ENCODE data around the gene HDDC2.

Gene HDDC2

GRCh38 chr6:125236536-125237327, 65.0 kb downstream of the HDDC2 start:
- DNase-seq (ENCODE audit: low read depth in 2 of 2) = no peak

GRCh38 chr6:125233202-125233601, 68.6 kb downstream of the HDDC2 start:
- DNase-seq (ENCODE audit: low read depth in 2 of 2) = no peak

- DNase-seq (ENCODE audit: low read depth in 2 of 2) = no peak
Measured at GRCh38 chr6:125232466-125232865, 69.3 kb downstream of the HDDC2 start.

DNA sequence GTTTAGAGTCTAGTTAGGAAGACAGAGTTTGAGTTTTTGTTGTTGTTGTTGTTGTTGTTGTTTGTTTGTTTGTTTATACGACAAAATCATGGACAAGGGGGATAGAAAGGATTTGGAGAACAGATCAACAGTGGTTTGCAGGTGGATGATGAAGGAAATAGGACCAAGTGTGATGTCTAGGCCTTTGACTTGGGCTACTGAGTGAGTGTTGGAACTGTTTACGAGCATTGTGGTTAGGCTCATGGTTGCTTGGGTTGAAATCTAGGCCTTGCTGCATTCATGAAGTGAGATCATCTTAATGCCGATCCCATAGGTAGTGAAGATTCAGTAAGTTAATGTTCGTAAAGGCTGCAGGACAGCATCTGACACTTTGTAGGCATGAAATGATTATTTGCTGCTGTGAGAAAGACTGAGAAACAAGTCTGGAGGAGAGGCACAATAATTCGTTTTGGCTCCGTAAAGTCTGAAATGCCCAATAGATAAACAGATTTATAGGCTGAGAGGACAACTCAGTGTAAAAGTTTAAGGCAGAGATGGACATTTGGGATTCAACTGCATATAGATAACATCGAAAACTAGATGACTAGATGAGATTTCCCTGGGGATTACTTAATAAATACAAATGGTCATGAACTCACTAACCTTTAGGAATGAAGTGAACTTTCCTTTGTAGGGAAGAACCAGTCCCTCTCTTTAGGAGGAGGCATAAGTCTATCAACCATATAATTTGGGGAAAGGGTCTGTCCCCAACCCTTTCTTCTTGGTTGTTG, 70.0 kb downstream of the HDDC2 start:
- DNase-seq (ENCODE audit: low read depth in 2 of 2) = no peak

GRCh38 chr6:125231133-125231532, 70.6 kb downstream of the HDDC2 start:
- DNase-seq (ENCODE audit: low read depth in 2 of 2) = no peak

- no peak for DNase-seq (ENCODE audit: low read depth in 2 of 2)
Measured at GRCh38 chr6:125230674-125231073, 71.1 kb downstream of the HDDC2 start.

GRCh38 chr6:125228981-125229479, 72.7 kb downstream of the HDDC2 start:
- no peak for DNase-seq (ENCODE audit: low read depth in 2 of 2)

GRCh38 chr6:125227244-125227643, 74.5 kb downstream of the HDDC2 start:
- DNase-seq (ENCODE audit: low read depth in 2 of 2) = no peak
